Right renal cortex interstitium (tissue), 3 donors: Measurements from ENCODE around the gene THSD7B. TPM values are rescaled to one million over a fixed set of nuclear protein-coding genes. Genes with fewer than 3 reads are reported as not detected.

Source experiments
- DNase-seq, 3 donors: peaks; one replicate each; pipeline ENCODE4 v3.0.0-alpha.2; 2013; ENCODE audit warnings: low read depth in 3 of 3, low spot score in 2 of 3
- polyA plus RNA-seq, 3 donors: library from polyadenylated mRNA; unstranded; fragments of 120-200 nt; gene quantifications; one replicate each; pipeline ENCODE4 v1.2.1, GENCODE V29; 2013; ENCODE audit not compliant: insufficient read length in 3 of 3

THSD7B gene
- polyA plus RNA-seq, 3 donors, result 5.1 to 5.8 (median 5.4) TPM

DNA sequence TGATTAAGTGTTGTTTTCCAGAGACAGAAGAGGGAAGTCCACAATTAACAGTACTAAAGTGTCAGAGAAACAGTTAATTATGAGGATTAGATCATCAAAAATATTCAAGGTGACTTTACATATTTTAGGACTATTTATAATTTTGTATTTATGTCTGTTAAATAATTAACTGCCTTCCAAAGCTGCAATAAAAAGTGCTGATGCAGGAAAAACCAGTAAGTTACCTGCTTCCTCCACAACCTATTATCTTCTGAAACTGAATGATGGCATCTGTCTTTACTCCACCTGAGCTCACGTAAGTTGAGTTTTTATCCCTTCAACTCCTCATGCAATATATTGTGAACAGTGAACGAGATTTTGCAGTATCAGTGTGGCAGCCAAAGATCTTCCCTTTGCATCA is 570.7 kb downstream of the THSD7B start:
- DNase-seq, result no peak

DNA sequence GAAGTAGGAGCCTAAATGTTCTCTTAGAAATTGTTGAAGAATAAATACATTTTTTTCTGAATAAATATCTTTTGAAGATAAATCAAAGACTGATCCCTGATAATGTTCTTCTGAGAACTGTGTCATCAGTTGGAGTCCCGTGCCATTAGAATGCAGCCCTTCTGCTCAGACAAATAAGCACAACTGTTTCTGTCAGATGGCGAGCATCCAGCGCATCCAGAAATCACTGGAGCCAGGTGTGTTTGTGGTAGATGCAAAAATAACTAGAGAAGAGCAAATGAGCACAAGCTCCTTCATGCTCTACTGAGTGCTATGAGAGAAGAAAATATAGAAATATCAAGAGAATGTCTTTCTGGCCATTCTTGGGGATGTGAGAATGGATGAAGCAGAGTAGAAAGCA is 573.7 kb downstream of the THSD7B start:
- no peak for DNase-seq

DNA sequence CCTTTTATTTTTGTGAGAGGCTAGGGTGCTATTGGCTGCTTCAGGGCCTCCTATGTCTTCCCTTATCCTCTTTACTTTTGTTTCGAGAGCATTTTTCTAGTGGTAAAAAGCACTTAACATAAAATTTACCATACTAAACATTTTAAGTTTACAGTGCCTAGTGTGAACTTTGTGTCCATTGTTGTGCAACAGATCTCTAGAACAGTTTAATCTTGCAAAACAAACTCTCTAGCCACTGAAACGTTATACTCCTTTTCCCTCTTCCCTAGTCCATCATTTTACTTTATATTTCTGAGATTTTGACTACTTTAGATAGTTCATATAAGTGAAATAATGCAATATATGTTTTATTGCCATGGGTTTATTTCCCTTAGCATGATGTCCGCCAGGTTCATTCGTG is 580.6 kb downstream of the THSD7B start:
- no peak for DNase-seq

DNA sequence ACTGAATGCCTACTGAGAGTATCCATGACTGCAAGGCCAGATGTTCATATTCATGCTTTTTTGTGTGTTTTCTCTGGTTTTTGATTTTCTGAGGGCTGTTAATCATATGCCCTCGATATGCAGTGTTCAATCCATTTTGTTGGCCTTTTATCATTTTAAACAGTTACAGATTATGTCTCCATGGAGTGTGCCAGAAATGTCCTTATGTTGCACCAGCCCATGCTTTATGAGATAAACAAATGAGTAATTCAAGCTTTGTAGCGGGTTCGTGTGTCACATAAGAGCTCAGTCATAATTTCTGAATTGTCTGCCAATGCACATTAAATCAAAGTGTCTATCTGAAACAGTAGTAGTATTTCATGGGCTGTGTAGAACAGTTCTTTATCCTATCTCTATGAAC is 583.0 kb downstream of the THSD7B start:
- no peak for DNase-seq

DNA sequence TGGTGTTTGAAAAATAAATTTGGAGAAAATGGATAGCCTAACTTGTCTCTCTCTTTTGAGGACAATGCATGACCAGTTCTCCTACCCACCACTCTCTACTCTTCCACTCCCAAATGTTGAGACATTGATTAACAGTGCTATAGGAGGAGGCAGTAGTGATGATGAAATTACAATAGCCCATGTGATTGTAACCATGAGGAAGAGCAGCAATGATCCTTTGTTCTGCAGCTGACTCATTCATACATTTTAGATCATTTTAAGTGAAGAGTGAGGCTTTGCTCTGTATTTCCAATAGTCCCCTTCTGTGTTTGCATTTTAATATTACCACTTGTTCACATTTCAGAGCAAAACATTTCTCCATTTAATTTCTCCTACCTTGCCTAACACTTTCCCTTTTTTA is 592.3 kb downstream of the THSD7B start:
- no peak for DNase-seq

DNA sequence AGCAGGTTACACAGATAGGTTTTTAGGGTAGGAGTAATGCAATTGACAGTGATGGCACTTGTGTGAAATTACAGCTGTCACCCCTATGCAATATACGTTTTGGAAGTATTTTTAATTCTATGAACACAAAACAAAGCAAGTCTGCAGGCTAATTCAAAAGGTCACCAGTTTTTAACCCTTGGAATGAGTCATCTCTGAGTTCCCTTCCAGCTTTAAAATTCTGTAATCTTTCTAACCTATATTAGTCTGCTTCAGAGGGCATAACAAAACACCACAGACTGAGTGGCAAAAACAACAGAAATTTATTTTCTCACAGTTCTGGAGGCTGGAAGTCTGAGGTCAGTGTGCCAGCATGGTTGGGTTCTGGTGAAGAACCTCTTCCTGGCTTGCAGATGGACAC is 602.0 kb downstream of the THSD7B start:
- DNase-seq, result no peak

DNA sequence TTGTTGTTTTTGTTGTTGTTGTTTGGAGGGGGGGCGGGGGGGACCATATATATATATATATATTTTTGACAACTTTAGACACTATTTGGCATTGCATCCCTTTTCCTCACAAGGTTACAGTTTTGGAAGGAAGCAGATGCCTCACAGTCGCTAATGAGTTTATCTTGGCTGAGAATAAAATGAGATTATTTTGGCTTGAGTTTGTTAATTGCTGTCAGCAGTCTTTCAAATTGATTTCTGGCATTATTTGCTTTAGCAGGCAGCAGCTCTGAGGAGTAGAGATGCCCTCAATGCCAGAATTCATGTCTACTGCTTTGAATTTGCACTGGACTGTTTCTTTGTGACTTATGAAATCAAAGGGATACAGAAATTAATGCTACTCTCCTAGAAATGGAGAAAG is 603.8 kb downstream of the THSD7B start:
- DNase-seq, result no peak

DNA sequence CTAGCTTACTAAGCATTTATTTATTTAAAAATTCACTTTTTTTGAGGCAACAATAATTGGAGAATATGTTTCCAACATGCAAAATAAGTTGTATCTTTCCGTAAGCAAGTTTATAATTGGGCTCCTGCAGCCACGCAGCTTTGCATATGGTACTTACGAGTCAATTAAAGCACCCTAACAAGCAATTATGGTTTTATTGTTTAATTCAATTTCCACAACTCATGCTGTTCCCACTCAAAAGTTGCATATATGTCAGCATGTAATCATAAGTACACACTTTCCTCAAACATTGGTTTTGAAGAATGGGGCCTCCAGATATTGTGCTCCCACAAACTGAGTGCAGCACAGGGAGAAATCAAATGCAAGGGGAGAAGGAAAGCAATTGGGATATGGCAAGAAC is 613.8 kb downstream of the THSD7B start:
- DNase-seq, result no peak

DNA sequence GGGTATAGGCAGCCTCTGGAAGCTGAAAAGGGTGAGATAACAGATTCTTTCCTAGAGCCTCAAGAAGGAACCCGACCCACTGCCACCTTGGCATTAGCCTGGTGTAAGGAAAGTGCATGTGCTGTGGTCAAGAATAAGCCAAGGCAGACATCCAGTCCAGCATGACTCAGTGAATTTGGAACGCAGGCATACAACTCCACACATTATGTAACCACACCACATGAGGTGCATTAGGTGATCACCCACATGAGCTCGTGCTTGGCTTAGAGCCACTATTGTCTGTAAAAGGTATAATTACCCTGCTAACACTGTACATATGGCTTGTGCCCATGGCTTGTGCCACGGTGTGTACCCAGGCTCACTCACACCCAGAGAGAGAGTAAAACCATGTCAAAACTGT is 615.3 kb downstream of the THSD7B start:
- DNase-seq, result no peak

DNA sequence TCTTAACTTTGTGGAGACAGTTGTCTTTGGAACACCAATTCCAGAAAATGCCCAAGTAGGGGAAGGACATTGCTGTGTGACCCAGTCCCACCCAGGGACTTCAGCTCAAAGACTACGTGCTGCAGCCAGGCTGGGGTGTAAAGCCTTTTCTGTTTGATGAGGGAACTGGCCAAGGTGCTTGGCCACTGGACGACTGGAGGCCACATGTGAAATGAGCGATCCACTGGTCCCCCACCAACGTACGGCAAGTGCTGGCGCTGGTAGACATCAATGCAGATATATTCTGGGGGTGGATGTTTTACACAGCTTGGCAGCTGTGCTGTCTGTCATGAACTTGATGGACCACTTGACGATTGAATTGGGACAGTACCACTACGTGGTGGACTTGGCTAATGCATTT is 616.4 kb downstream of the THSD7B start:
- no peak for DNase-seq

DNA sequence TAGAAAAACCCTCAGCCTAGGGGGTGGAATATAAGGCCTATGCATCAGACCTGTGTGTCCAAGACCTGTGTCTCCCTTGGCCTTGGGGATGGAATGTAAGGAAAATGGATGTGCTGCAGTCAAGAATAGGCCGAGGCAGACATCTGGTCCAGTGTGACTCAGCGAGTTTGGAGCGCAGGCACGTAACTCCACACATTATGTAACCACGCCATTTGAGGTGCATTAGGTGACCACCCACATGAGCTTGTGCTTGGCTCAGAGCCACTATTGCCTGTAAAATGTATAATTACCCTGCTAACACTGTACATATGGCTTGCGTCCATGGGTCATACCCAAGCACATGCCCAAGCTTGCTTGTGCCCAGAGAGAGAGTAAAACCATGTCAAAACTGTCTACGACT is 618.0 kb downstream of the THSD7B start:
- no peak for DNase-seq

DNA sequence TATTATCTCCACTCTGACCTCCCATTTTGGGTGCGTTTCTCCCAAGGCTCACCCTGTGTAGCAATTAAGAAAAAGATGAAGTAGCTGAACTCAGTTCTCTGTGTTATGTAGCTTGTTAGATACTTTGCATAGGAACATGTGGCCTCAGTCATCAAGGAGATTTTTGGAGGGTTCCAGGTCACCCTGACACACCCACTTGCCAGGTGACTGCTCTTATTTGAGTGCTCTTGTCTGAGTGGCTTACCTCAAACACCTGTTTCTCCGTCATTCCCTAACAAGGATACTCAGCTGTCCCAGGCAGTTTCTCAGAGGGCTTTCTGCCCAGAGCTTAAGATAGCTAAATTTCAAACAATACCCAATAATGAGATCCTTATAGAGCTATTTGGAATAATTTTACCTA is 621.7 kb downstream of the THSD7B start:
- no peak for DNase-seq

DNA sequence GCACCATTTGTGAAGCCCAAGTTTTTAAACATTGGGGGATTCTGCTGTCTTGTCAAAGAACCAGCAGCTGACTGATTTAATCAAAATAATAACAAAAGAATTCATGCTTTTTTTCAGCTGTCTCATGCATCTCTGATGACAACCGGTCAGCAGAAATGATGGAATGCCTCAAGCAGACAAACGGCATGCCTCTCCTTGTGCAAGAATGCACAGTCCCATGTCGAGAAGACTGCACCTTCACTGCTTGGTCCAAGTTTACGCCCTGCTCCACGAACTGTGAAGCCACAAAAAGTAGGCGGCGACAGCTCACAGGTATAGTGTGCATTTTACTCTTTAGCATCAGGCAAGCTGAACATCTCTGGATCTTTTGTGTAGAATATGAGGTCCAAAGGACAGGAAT is 640.2 kb downstream of the THSD7B start:
- no peak for DNase-seq

DNA sequence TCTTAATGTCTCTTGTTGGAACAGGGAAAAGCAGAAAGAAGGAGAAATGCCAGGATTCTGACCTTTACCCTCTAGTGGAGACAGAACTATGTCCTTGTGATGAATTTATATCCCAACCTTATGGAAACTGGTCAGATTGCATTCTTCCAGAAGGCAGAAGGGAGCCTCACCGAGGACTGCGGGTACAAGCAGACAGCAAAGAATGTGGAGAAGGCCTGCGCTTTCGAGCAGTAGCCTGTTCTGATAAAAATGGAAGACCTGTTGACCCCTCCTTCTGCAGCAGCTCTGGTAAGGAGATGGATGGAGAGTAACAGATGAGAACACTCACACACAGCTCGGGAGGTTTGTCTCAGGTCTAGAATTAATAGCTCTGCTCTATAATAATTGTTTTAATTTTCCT is 646.2 kb downstream of the THSD7B start:
- no peak for DNase-seq

DNA sequence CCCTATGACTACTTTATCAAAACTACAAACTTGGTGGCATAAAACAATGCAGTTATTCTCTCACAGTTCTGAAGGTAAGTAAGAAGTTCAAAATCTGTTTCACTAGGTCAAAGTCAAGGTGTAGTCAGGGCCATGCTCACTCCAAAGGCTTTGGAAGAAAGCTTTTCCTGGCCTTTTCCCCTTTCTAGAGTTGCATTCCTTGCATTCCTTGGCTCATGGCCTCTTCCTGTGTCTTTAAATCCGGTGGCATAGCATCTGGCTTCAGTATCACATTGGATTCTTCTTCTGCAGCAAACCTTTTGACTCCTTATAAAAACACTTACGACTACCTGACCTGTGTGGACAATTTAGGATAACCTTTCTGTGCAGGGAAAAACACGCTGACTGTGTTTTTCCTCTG is 655.4 kb downstream of the THSD7B start:
- DNase-seq, result no peak

DNA sequence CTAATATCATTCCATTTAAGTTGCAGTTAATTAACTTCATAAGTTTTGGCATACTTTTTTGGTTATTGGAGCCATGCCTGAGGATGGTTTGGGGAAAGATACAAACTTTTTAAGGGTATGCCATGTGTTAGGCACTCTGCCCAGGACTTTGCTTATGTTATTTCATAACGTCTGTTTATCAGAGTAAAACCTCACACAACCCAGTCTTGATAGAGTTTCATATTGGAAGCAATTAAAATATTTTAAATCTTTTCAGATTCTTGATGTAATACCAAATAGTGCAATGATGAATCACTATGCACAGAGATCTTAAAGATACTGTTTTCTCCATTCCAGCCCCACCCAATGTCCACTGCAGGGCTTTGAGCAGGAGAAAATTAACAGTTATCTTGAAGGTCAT is 669.8 kb downstream of the THSD7B start:
- no peak for DNase-seq

DNA sequence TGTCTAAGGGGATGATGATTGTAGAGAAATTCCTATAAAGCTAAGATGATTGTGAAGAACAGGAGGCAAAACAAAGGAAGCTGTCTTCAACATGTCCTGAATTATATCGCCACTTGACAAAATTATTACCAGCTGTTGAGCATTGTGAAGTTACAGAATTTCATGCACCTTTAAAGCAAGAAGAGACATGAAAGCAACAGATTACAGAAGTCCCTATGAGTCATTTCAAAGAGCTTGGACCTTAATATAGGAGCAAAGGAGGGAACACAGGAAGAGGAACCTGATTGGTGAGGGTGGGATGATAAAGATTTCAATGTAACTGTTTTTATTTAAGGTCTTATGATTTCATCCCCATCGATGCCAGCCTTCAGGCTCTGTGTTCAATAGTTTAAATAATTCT is 672.0 kb downstream of the THSD7B start:
- no peak for DNase-seq

DNA sequence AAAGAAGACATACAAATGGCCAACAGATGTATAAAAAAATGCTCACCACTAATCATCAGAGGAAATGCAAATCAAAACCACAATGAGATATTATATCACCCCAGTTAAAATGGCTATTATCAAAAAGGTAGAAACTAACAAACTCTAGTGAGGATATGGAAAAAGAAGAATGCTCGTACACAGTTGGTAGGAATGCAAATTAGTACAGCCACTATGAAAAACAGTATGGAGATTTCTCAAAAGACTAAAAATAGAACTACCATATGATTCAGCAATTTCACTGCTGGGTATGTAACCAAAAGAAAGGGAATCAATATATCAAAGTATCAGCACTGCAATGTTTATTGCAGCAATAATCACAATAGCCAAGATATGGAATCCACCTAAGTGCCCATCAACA is 679.6 kb downstream of the THSD7B start:
- DNase-seq, result no peak

DNA sequence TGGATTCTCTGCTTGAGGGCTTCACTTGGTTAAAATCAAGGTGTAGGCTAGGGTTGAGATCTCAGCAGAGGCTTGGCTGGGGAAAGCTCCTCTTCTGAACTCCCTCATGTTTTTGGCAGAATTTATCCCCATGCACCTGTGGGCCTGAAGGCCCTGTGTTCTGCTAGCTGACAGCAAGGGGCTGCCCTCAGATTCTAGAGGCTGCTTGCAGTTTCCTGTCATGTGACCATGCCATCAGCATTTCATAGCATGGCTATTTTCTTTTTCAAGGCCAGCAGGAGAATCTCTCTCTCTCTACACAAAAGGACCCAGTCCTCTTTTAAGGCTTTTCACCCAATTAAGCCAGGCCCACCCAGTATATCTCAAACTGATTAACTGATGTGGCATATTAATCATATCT is 684.1 kb downstream of the THSD7B start:
- DNase-seq, result no peak

DNA sequence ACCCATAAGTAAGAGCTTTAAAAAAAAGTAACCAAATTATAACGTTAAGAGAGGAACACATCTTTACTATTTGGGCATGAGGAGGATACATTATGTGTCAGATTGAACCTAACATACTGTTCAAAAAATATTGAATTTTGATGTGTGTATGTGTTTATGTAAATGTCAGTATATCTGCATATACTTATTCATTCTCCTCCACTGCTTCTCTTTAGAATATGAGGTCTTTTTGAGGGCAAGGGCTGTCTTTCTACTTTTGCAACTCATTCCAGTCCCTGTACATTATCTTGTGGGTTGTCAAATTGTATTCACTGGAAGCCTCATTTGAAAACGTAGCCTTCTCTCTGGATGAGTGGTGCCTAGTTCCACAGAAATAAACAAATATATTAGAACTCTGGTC is 689.5 kb downstream of the THSD7B start:
- no peak for DNase-seq

DNA sequence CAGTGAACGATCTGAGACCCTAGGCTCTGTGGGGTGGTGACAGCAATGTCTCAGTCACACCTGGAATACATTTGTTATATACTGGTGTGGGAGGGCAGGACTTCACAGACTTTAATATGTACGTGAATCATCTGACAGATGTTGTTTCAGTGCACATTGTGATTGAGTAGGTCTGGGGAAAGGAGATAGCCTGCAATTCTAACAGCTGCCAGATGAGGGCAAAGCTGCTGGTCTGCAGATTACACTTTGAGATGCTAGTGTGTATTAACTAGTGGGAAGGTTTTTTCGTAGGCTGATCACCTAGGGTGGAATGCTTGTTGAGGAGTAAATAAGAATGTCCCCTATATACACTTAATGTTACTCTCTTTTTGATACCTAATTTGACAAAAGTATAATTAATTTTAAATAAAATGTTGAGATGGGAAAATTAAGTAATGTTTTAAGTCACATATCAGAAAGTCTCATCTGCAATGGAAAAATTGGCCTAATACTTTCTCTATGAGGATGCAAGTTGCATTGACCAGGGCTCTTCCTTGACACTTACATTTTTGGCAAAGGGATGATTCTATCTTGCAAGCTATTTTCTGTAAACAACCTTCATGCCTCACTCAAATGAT is 702.0 kb downstream of the THSD7B start:
- peak; percentile 10 to 21 (median 17) for DNase-seq

DNA sequence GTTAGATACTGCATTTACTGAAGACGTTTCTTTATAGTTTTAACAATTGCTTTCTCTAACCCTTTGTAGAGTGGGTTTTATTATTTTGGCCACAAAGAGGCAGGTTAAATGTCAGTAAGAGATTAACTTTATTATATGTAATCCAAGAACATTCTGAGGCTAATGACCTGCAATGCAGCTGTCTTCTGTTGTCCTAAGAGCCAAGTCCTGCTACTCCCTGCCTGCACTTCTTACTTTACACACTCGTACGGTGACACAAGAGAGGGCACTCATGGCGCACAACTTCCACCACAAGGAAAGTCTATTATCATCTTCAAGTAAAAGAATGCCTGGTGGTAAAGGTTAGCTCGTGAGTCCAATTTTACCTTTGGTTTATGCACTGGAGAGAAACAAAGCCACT is 727.9 kb downstream of the THSD7B start:
- no peak for DNase-seq

DNA sequence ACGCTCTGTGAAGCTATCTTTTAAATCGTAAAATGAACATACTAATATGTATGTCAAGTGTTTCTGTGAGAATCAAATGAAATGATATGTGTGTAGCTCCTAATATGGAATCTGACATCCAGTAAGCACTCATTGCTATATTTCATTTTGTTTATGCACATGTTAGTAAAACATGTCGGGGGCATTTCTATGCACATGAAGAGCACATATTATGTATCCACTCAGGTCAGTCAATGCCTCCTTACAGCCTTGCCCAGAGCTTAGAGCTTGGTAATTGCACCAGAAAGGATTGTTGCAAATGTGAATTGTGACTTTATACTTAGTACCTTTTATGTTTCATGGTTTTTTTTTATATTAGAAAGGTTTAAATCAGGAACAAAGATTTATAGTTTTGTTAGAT is 735.3 kb downstream of the THSD7B start:
- no peak for DNase-seq

DNA sequence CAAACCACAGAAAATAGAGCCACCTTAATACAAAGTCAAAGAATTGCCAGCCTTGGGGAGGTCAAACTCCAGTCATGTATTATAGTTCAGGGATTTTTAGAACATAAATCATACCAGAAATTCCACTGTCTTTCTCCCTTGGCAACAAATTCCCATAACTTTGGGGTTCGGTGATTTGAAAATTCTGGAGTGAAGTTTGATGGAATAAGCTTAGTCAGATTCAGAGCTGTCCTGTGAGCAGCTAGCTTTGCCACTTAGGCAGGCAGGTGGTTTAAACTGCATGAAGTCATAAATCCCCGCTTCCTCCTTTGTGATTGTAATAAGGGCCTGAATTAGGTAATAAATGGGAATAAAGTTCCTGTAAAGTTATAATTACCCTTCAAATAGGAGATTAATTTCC is 741.9 kb downstream of the THSD7B start:
- no peak for DNase-seq
